GM12878 (cell line): ENCODE data around the gene UBASH3A.

ENCODE experiments used
- BRCA1 ChIP-seq: IDR thresholded peaks from 2 replicates; pipeline ENCODE4 v1.6.1; 2011; ENCODE audit warnings: low read depth, low read length, improper control_type of control experiment
- CHD2 ChIP-seq: IDR thresholded peaks from 2 replicates; pipeline ENCODE4 v1.6.1; 2011; ENCODE audit warnings: low read depth, low read length, improper control_type of control experiment, borderline replicate concordance
- CREB1 ChIP-seq: IDR thresholded peaks from 2 replicates; pipeline ENCODE4 v1.6.1; 2012; ENCODE audit warnings: low read depth, mild to moderate bottlenecking, inconsistent platforms
- JUNB ChIP-seq: IDR thresholded peaks from 2 replicates; pipeline ENCODE4 v1.6.1; 2016; ENCODE audit warnings: antibody characterized with exemption, mild to moderate bottlenecking
- POLR2AphosphoS5 ChIP-seq: IDR thresholded peaks from 2 replicates; pipeline ENCODE4 v1.6.1; 2011; ENCODE audit warnings: mild to moderate bottlenecking, low read length, inconsistent platforms
- RAD21 ChIP-seq: IDR thresholded peaks from 2 replicates; pipeline ENCODE4 v1.6.1; 2011; ENCODE audit warnings: mild to moderate bottlenecking, low read depth, low read length, moderate library complexity; ENCODE audit not compliant: insufficient read depth
- SIN3A ChIP-seq: IDR thresholded peaks from 2 replicates; pipeline ENCODE4 v1.6.1; 2012; ENCODE audit warnings: low read depth, low read length, improper control_type of control experiment
- TF ChIP-seq, protein P1 (sequence below), 3 experiments: IDR thresholded peaks in 2 of 3; conservative IDR thresholded peaks in 1 of 3; 2 replicates each; pipeline ENCODE4 v1.5.1; 2011; ENCODE audit warnings: low read depth in 3 of 3, low read length in 3 of 3, mild to moderate bottlenecking in 3 of 3, control low read depth in 2 of 3, moderate library complexity in 2 of 3, inconsistent platforms in 1 of 3, mixed read lengths in 1 of 3; ENCODE audit not compliant: control insufficient read depth in 2 of 3, insufficient read depth in 1 of 3; ENCODE audit errors: extremely low read depth in 1 of 3

DNA sequence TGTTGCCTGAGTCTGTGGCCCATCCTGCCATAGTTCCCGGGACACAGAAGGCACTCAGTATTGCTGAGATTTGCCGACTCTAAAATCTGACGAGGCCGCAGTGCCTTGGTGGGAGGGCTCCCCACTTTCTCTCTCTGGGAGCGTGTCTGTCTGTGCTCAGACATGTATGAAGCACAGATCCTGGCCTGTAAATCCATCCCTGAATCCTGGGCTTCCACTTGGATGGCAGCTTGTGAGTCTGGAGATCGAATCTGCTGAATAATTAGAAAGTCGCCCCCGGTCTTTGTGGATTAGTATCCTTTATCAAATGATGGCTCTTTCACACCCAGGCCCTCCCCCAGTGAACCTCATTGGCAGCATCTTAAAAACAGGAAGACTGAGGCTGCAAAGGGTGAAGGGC is 10.4 kb downstream of the UBASH3A start:
- TF ChIP-seq CHD2 (no peak), RAD21 (no peak), CREB1 (no peak), SIN3A (no peak), JUNB (no peak), BRCA1 (no peak), POLR2AphosphoS5 (no peak)
- TF ChIP-seq, protein P1, sequence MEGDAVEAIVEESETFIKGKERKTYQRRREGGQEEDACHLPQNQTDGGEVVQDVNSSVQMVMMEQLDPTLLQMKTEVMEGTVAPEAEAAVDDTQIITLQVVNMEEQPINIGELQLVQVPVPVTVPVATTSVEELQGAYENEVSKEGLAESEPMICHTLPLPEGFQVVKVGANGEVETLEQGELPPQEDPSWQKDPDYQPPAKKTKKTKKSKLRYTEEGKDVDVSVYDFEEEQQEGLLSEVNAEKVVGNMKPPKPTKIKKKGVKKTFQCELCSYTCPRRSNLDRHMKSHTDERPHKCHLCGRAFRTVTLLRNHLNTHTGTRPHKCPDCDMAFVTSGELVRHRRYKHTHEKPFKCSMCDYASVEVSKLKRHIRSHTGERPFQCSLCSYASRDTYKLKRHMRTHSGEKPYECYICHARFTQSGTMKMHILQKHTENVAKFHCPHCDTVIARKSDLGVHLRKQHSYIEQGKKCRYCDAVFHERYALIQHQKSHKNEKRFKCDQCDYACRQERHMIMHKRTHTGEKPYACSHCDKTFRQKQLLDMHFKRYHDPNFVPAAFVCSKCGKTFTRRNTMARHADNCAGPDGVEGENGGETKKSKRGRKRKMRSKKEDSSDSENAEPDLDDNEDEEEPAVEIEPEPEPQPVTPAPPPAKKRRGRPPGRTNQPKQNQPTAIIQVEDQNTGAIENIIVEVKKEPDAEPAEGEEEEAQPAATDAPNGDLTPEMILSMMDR (IDR thresholded peaks at IDR 0.05 in 2 of 3, conservative IDR thresholded peaks at IDR 0.05 in 1 of 3; ENCODE audit: control insufficient read depth in 2 of 3, extremely low read depth in 1 of 3, insufficient read depth in 1 of 3, low read depth in 3 of 3, low read length in 3 of 3): no peak
